Mesenchymal stem cell (in vitro differentiated cells and primary cell): ENCODE data around the gene BTBD10. TPM values are rescaled to one million over a fixed set of nuclear protein-coding genes. Genes with fewer than 3 reads are reported as not detected.
A peak's percentile ranks its signal among the peaks of the same experiment; 100 is the strongest.

Experiments
- DNase-seq: peaks from one replicate; pipeline ENCODE4 v3.0.0-alpha.2; 2013
- H2AFZ ChIP-seq: one replicate; pipeline ENCODE4 v1.6.1; 2013; ENCODE audit warnings: low read depth, mild to moderate bottlenecking, control low read depth, inconsistent platforms, low read length, moderate library complexity
- H2AK5ac ChIP-seq: 2 replicates; pipeline ENCODE4 v1.6.1; 2013; ENCODE audit warnings: low read length, moderate library complexity, mild to moderate bottlenecking, inconsistent platforms; ENCODE audit not compliant: severe bottlenecking
- H2BK120ac ChIP-seq: one replicate; pipeline ENCODE4 v1.6.1; 2013; ENCODE audit warnings: low read depth, mild to moderate bottlenecking, inconsistent platforms, low read length, moderate library complexity
- H2BK12ac ChIP-seq, 2 experiments: one replicate each; pipeline ENCODE4 v1.6.1; 2013; ENCODE audit warnings: inconsistent platforms in 2 of 2, low read length in 2 of 2, mild to moderate bottlenecking in 2 of 2, moderate library complexity in 2 of 2, control low read depth in 1 of 2
- H2BK15ac ChIP-seq: one replicate; pipeline ENCODE4 v1.6.1; 2013; ENCODE audit warnings: mild to moderate bottlenecking, low read depth, inconsistent platforms; ENCODE audit not compliant: poor library complexity, severe bottlenecking
- H2BK5ac ChIP-seq: 2 replicates; pipeline ENCODE4 v1.6.1; 2013; ENCODE audit warnings: low read depth, mild to moderate bottlenecking, low read length, control low read depth, inconsistent platforms; ENCODE audit not compliant: poor library complexity, severe bottlenecking
- H3K14ac ChIP-seq, 2 experiments: one replicate each; pipeline ENCODE4 v1.6.1; 2013; ENCODE audit warnings: inconsistent platforms in 2 of 2, low read length in 2 of 2, control low read depth in 1 of 2, mild to moderate bottlenecking in 1 of 2, moderate library complexity in 1 of 2
- H3K18ac ChIP-seq, 2 experiments: one replicate each; pipeline ENCODE4 v1.6.1; 2013; ENCODE audit warnings: inconsistent platforms in 2 of 2, low read length in 2 of 2, control low read depth in 1 of 2, low read depth in 1 of 2, mild to moderate bottlenecking in 1 of 2
- H3K23ac ChIP-seq, 2 experiments: one replicate each; pipeline ENCODE4 v1.6.1; 2013; ENCODE audit warnings: inconsistent platforms in 2 of 2, low read length in 2 of 2, mild to moderate bottlenecking in 2 of 2, moderate library complexity in 2 of 2, control low read depth in 1 of 2
- H3K27ac ChIP-seq: 2 replicates; pipeline ENCODE4 v1.5.1; 2013; ENCODE audit warnings: mild to moderate bottlenecking, moderate library complexity, low read length, control low read depth, inconsistent platforms; ENCODE audit not compliant: poor library complexity, severe bottlenecking
- H3K27me3 ChIP-seq, 2 experiments: 2 replicates each; pipeline versions ENCODE4 v1.6.1 to v1.7.0; 2013; ENCODE audit warnings: low read length in 2 of 2, mild to moderate bottlenecking in 2 of 2, moderate library complexity in 2 of 2, control low read depth in 1 of 2, inconsistent platforms in 1 of 2; ENCODE audit not compliant: control insufficient read depth in 1 of 2, insufficient read depth in 1 of 2
- H3K36me3 ChIP-seq, 2 experiments: 2 replicates each; pipeline versions ENCODE4 v1.6.1 to v1.7.0; 2013; ENCODE audit warnings: low read length in 2 of 2, control low read depth in 1 of 2, inconsistent platforms in 1 of 2, low read depth in 1 of 2, mild to moderate bottlenecking in 1 of 2; ENCODE audit not compliant: insufficient read depth in 2 of 2, control insufficient read depth in 1 of 2
- H3K4ac ChIP-seq, 2 experiments: one replicate each; pipeline ENCODE4 v1.6.1; 2013; ENCODE audit warnings: inconsistent platforms in 2 of 2, low read length in 2 of 2, mild to moderate bottlenecking in 2 of 2, moderate library complexity in 2 of 2, control low read depth in 1 of 2, low read depth in 1 of 2
- H3K4me1 ChIP-seq: 2 replicates; pipeline ENCODE4 v1.6.1; 2013; ENCODE audit warnings: low read depth, low read length, control low read depth; ENCODE audit not compliant: control insufficient read depth, insufficient read depth
- H3K4me2 ChIP-seq: 2 replicates; pipeline ENCODE4 v1.6.1; 2013; ENCODE audit warnings: low read length, mild to moderate bottlenecking, inconsistent platforms; ENCODE audit not compliant: poor library complexity, severe bottlenecking
- H3K4me3 ChIP-seq, 2 experiments: 2 replicates each; pipeline versions ENCODE4 v1.5.1 to v1.7.0; 2013; ENCODE audit warnings: low read length in 2 of 2, mild to moderate bottlenecking in 2 of 2, control low read depth in 1 of 2, low read depth in 1 of 2; ENCODE audit not compliant: insufficient read depth in 1 of 2
- H3K79me1 ChIP-seq: replicated peaks from 2 replicates; pipeline ENCODE4 v1.6.1; 2013; ENCODE audit warnings: mild to moderate bottlenecking, control low read depth, low read length, inconsistent platforms; ENCODE audit not compliant: poor library complexity, severe bottlenecking
- H3K9ac ChIP-seq: 2 replicates; pipeline ENCODE4 v1.7.0; 2013; ENCODE audit warnings: mild to moderate bottlenecking, low read length, moderate library complexity
- H3K9me3 ChIP-seq: 2 replicates; pipeline ENCODE4 v1.7.0; 2013; ENCODE audit warnings: mild to moderate bottlenecking, low read length; ENCODE audit not compliant: control insufficient read depth
- H4K8ac ChIP-seq: one replicate; pipeline ENCODE4 v1.6.1; 2013; ENCODE audit warnings: inconsistent platforms, mild to moderate bottlenecking, low read length, moderate library complexity
- H4K91ac ChIP-seq: one replicate; pipeline ENCODE4 v1.6.1; 2013; ENCODE audit warnings: mild to moderate bottlenecking, low read length, inconsistent platforms
- WGBS: methylation state at CpG from one replicate; pipeline ENCODE4 v1.1.7; 2013; ENCODE audit warnings: mixed read lengths; 5-methylcytosine and 5-hydroxymethylcytosine counted together
- polyA plus RNA-seq, 2 experiments: library from polyadenylated mRNA; stranded (reverse); fragments of 200-250 nt; gene quantifications; one replicate each; pipeline ENCODE4 v1.2.3, GENCODE V29; 2013

BTBD10 gene
- polyA plus RNA-seq (2013, experiment 1 of 2): 19.5 TPM
- 20.1 TPM for polyA plus RNA-seq (2013, experiment 2 of 2)

DNA sequence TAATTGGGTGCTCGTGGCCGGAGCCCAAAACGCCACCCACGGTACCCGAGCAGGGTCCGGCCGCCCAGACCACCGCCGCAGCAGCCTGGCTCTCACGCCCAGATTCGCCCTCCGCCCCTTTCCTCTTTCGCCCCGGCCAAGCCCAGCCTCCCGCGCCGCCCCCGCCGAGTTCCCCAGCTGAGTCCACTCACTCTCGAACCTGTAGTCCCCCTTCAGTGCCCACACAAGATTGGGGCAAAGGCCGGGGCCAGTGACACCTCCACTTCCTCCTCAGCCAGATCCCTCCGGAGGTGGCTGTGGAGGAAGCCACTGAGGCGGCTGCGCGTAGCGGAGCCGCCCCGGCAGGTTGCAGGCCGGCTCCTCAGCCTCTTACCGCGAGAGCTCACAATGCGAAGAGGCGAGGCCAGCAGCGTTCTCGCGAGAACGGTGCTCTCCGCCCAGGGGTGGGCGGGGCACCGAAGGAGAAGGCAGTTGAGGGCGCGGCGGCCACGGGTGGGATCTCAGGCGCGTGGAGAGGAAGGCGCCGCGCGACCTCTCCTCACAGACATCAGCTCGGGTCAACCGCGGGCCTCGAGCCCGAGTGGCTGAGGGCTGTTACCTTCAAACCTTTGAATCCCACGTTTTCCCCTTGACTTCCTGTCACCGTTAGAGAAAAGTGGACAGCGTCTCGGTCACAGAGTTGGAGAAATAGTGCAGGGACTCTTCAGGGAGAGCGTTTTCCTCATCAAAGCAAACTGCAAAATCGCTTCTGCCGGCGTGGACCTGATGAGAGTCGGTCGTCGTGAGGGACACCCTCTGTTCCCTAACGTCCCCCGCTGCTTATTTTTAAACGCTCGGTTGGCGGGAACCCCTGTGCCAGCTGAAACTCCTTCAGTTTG lies at the start of gene BTBD10:
Gene BTBD10 (minus strand): TSS at position 322 of the 878 bp plus-strand sequence. CDS start 18,098 bp downstream, outside the sequence.
- Histone ChIP-seq H2BK5ac (peak within 1 kb of the TSS; percentile 62), H2BK12ac (peak within 1 kb of the TSS in 1 of 2 experiments; percentile 72), H3K27ac (peak within 1 kb of the TSS; percentile 87), H3K14ac (peak within 1 kb of the TSS in 1 of 2 experiments; percentile 93), H2AFZ (peak within 1 kb of the TSS; percentile 97), H3K9me3 (no peaks in the 10 kb centered on the region), H3K36me3 (peaks cover 0 to 3% of the 10 kb centered on the region in 2 experiments), H3K4ac (peak within 1 kb of the TSS; percentile 73 to 99), H3K18ac (peak within 1 kb of the TSS; percentile 85 to 95), H2BK15ac (peak within 1 kb of the TSS; percentile 97), H4K91ac (peak within 1 kb of the TSS; percentile 77), H3K27me3 (peaks cover 0 to 5% of the 10 kb centered on the region in 2 experiments), H2BK120ac (no peak within 1 kb of the TSS), H3K79me1 (peaks cover 3% of the 10 kb centered on the region), H3K4me1 (peaks cover 4% of the 10 kb centered on the region), H4K8ac (peak within 1 kb of the TSS; percentile 45), H3K9ac (peak within 1 kb of the TSS; percentile 93), H3K4me2 (peak within 1 kb of the TSS; percentile 96), H3K23ac (peak within 1 kb of the TSS in 1 of 2 experiments; percentile 51), H3K4me3 (peak within 1 kb of the TSS; percentile 94 to 99), H2AK5ac (no peak within 1 kb of the TSS)
- DNase-seq: peak; percentile 96
- under 1% methylated on average over 70 of the region's 71 CpGs for WGBS

DNA sequence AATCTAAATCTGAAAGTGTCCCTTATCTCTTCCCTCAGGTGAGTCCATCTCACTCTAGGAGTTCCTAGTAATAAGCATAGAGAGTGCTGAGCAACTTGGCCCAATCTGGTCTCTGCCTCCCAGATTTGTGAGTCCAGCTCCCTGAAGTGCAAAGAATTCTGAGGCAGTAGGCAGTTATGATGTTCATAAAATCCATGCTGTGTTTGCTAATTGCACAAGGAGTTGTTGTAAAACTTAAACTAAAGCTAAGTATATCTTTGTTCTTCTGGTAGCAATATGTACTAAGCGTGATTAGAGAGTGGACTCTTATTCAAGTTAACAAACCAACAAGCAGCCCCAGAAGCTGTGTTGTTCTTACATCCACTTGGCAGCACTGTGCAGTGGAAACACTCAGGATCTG lies 40.4 kb upstream of the BTBD10 start:
- H2AK5ac ChIP-seq: no peak overlapping the region
- H3K4me2 ChIP-seq: no peak overlapping the region
- H3K23ac ChIP-seq: no peak overlapping the region
- no peak overlapping the region for H2AFZ ChIP-seq
- no peaks in the 10 kb centered on the region for H3K79me1 ChIP-seq
- H2BK120ac ChIP-seq: no peak overlapping the region
- H2BK5ac ChIP-seq: no peak overlapping the region
- no peaks in the 10 kb centered on the region for H3K9me3 ChIP-seq
- H3K4me3 ChIP-seq: no peak overlapping the region
- H2BK15ac ChIP-seq: no peak overlapping the region
- no peak overlapping the region for H3K27ac ChIP-seq
- H4K8ac ChIP-seq: no peak overlapping the region
- H4K91ac ChIP-seq: no peak overlapping the region
- no peak overlapping the region for H2BK12ac ChIP-seq
- no peak overlapping the region for H3K4ac ChIP-seq
- no peak overlapping the region for H3K14ac ChIP-seq
- peaks cover 0 to 10% of the 10 kb centered on the region in 2 experiments for H3K27me3 ChIP-seq
- no peak for DNase-seq
- no peaks in the 10 kb centered on the region for H3K4me1 ChIP-seq
- H3K36me3 ChIP-seq: no peaks in the 10 kb centered on the region
- 50% methylated on average over 1 of the region's 1 CpG for WGBS
- H3K18ac ChIP-seq: no peak overlapping the region
- no peak overlapping the region for H3K9ac ChIP-seq

DNA sequence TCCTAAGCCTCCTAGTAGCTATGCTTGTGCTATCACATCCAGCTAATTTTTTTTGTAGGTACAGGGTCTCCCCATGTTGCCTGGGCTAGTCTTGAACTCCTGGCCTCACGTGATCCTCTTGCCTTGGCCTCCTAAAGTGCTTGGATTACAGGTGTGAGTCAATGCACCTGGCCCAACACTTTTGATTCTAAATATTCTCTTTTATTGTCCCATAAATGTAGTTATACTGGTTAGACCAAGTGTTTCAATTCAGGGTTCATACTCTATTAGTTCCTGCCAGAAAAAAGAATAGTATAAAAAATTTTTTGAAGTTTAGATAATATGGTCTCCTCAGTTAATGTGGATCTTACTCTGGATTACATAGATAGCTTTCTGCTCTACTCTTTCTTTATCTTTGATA lies 39.5 kb upstream of the BTBD10 start:
- H2BK120ac ChIP-seq: no peak overlapping the region
- no peak overlapping the region for H2AFZ ChIP-seq
- H3K4me1 ChIP-seq: no peaks in the 10 kb centered on the region
- H2BK15ac ChIP-seq: no peak overlapping the region
- no peak overlapping the region for H3K18ac ChIP-seq
- no peak overlapping the region for H3K9ac ChIP-seq
- no peaks in the 10 kb centered on the region for H3K9me3 ChIP-seq
- peaks cover 0 to 10% of the 10 kb centered on the region in 2 experiments for H3K27me3 ChIP-seq
- no peak overlapping the region for H2AK5ac ChIP-seq
- H4K91ac ChIP-seq: no peak overlapping the region
- H2BK5ac ChIP-seq: no peak overlapping the region
- H3K79me1 ChIP-seq: no peaks in the 10 kb centered on the region
- H2BK12ac ChIP-seq: no peak overlapping the region
- no peak overlapping the region for H3K23ac ChIP-seq
- H3K4me2 ChIP-seq: no peak overlapping the region
- no peak overlapping the region for H3K4me3 ChIP-seq
- H3K27ac ChIP-seq: no peak overlapping the region
- H3K4ac ChIP-seq: no peak overlapping the region
- H3K14ac ChIP-seq: no peak overlapping the region
- WGBS: 40% methylated on average over 1 of the region's 1 CpG
- H4K8ac ChIP-seq: no peak overlapping the region
- DNase-seq: no peak
- no peaks in the 10 kb centered on the region for H3K36me3 ChIP-seq

DNA sequence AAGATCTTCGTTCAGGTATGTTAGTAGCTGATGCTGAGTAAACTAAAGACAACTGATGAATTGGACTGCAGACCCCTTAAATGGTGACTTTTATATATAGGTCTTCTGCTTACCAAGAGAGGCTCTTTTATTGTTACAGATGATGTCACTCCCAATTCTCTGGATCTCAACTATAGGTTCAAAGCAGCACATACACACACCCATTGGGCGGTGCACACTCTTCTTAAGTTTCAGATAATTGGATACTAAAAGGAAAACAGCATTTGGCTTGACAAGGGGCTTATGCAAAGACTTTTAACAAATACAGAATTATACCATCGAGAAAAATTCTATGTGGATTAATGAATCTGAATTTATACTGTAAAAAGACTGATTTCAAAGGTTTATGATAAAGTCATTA lies 32.9 kb upstream of the BTBD10 start, which contains the start of gene PTH:
Gene PTH (minus strand): TSS at position 69 of the 400 bp plus-strand sequence. CDS start 3,142 bp downstream, outside the sequence.
- no peak within 1 kb of the TSS for H2BK15ac ChIP-seq
- H3K27ac ChIP-seq: no peak within 1 kb of the TSS
- no peak within 1 kb of the TSS for H3K9ac ChIP-seq
- H3K4me3 ChIP-seq: no peak within 1 kb of the TSS
- H3K36me3 ChIP-seq: no peaks in the 10 kb centered on the region
- H3K4me1 ChIP-seq: no peaks in the 10 kb centered on the region
- H3K14ac ChIP-seq: no peak within 1 kb of the TSS
- no peak within 1 kb of the TSS for H2BK12ac ChIP-seq
- no peak within 1 kb of the TSS for H2BK120ac ChIP-seq
- H3K4me2 ChIP-seq: no peak within 1 kb of the TSS
- no peak for DNase-seq
- WGBS: no CpG with 5 or more reads among the region's 3 CpGs
- no peaks in the 10 kb centered on the region for H3K79me1 ChIP-seq
- H3K27me3 ChIP-seq: peaks cover 0 to 6% of the 10 kb centered on the region in 2 experiments
- no peaks in the 10 kb centered on the region for H3K9me3 ChIP-seq
- no peak within 1 kb of the TSS for H2AFZ ChIP-seq
- H3K18ac ChIP-seq: no peak within 1 kb of the TSS
- no peak within 1 kb of the TSS for H3K4ac ChIP-seq
- no peak within 1 kb of the TSS for H4K91ac ChIP-seq
- H2BK5ac ChIP-seq: no peak within 1 kb of the TSS
- H4K8ac ChIP-seq: no peak within 1 kb of the TSS
- no peak within 1 kb of the TSS for H3K23ac ChIP-seq
- no peak within 1 kb of the TSS for H2AK5ac ChIP-seq
